ENCODE measurements around the gene AKAP4.

The AKAP4 gene

GRCh38 chrX:50158593-50158992, 42.2 kb downstream of the AKAP4 start:
- no peak for TF ChIP-seq CTCF (IDR thresholded peaks at IDR 0.05)

- TF ChIP-seq CTCF (IDR thresholded peaks at IDR 0.05): no peak
Observed at GRCh38 chrX:50157545-50158135, 43.2 kb downstream of the AKAP4 start.

- TF ChIP-seq CTCF (IDR thresholded peaks at IDR 0.05): no peak
Observed at GRCh38 chrX:50154429-50154828, 46.4 kb downstream of the AKAP4 start.

GRCh38 chrX:50152456-50152855, 48.4 kb downstream of the AKAP4 start:
- TF ChIP-seq CTCF (IDR thresholded peaks at IDR 0.05): no peak

- TF ChIP-seq CTCF (IDR thresholded peaks at IDR 0.05): no peak
Observed at GRCh38 chrX:50147972-50148371, 52.8 kb downstream of the AKAP4 start.
